Naive thymus-derived CD8-positive, alpha-beta T cell (primary cell): ENCODE data around the gene SYT17. TPM values are rescaled to one million over a fixed set of nuclear protein-coding genes. Genes with fewer than 3 reads are reported as not detected.
A peak's percentile ranks its signal among the peaks of the same experiment; 100 is the strongest.

Source experiments
- ATAC-seq, 2 donors: fragments of 150-1000 bp; cut with Tn5 transposase in 1 of 2; sonication (Bioruptor Pico), chemical (Tn5 transposase) in 1 of 2; 1 replicate in 1 of 2; 2 replicates in 1 of 2; pipeline ENCODE4 v1.10.0; 2021; ENCODE audit warnings: mild to moderate bottlenecking in 2 of 2, moderate library complexity in 2 of 2
- POLR2A ChIA-PET: fragments of 350-600 bp; sonication (Branson Sonifier 250); formaldehyde crosslinking; loops from one replicate; lab custom pipeline; 2021; ENCODE audit warnings: antibody characterized with exemption; lab: Charles Lee
- DNase-seq, 10 donors: peaks; one replicate each; pipeline versions ENCODE4 v3.0.0 to v3.0.0-alpha.2; 2020 to 2022
- H3K27ac Mint-ChIP-seq, 10 donors: one replicate each; pipeline ENCODE4 v1.8.0; 2020 to 2022; ENCODE audit warnings: mild to moderate bottlenecking in 10 of 10, mixed read lengths in 10 of 10, moderate library complexity in 4 of 10, inconsistent platforms in 1 of 10
- H3K27me3 Mint-ChIP-seq, 5 donors: one replicate each; pipeline ENCODE4 v1.8.0; 2021 to 2022; ENCODE audit warnings: mixed read lengths in 5 of 5
- H3K36me3 Mint-ChIP-seq, 3 donors: one replicate each; pipeline ENCODE4 v1.8.0; 2020 to 2022; ENCODE audit warnings: mixed read lengths in 3 of 3, mild to moderate bottlenecking in 2 of 3, inconsistent platforms in 1 of 3
- H3K4me1 Mint-ChIP-seq, 4 donors: one replicate each; pipeline ENCODE4 v1.8.0; 2021 to 2022; ENCODE audit warnings: mixed read lengths in 4 of 4
- H3K4me3 Mint-ChIP-seq, 10 donors: one replicate each; pipeline ENCODE4 v1.8.0; 2020 to 2022; ENCODE audit warnings: mild to moderate bottlenecking in 10 of 10, mixed read lengths in 10 of 10, moderate library complexity in 6 of 10, inconsistent platforms in 1 of 10
- H3K9me3 Mint-ChIP-seq, 9 donors: one replicate each; pipeline ENCODE4 v1.8.0; 2020 to 2022; ENCODE audit warnings: mixed read lengths in 9 of 9, mild to moderate bottlenecking in 3 of 9, inconsistent platforms in 1 of 9, moderate library complexity in 1 of 9
- polyA plus RNA-seq, 3 donors: library from polyadenylated mRNA; unstranded; fragments of 300-500 nt; fragmentation: Illumina TruSeq; gene quantifications; one replicate each; pipeline ENCODE4 v1.2.3, GENCODE V29; 2021
- total RNA-seq, 8 experiments: library from RNA in 2 of 8; stranded (reverse) in 2 of 8; gene quantifications; one replicate each; pipeline ENCODE4 v1.2.3 and lab custom pipeline; 2021 to 2026

Gene SYT17
- total and polyA plus RNA-seq, 5 experiments from 2014 or later: 0.52 to 0.62 TPM; not detected in 3

GRCh38 chr16:19132255-19132654, 35.8 kb upstream of the SYT17 start:
- POLR2A ChIA-PET: no interaction called here
- Mint-ChIP-seq H3K36me3 (no peaks in the 10 kb centered on the region), H3K27me3 (peaks cover 0 to 4% (median 0%) of the 10 kb centered on the region in 5 donors), H3K27ac (no peak overlapping the region), H3K9me3 (no peaks in the 10 kb centered on the region), H3K4me3 (no peak overlapping the region), H3K4me1 (peaks cover 7 to 19% (median 11%) of the 10 kb centered on the region in 4 donors)
- DNase-seq (no peak), ATAC-seq (no peak)

GRCh38 chr16:19132898-19133297, 35.1 kb upstream of the SYT17 start:
- Mint-ChIP-seq H3K27ac (no peak overlapping the region), H3K27me3 (peaks cover 0 to 4% (median 0%) of the 10 kb centered on the region in 5 donors), H3K4me1 (peaks cover 7 to 19% (median 11%) of the 10 kb centered on the region in 4 donors), H3K36me3 (no peaks in the 10 kb centered on the region), H3K4me3 (no peak overlapping the region), H3K9me3 (no peaks in the 10 kb centered on the region)
- DNase-seq (no peak), ATAC-seq (no peak)
- POLR2A ChIA-PET: no interaction called here

GRCh38 chr16:19133600-19133999, 34.4 kb upstream of the SYT17 start:
- ATAC-seq (no peak), DNase-seq (no peak)
- Mint-ChIP-seq H3K4me3 (no peak overlapping the region), H3K4me1 (peaks cover 7 to 19% (median 11%) of the 10 kb centered on the region in 4 donors), H3K27me3 (peaks cover 0 to 4% (median 0%) of the 10 kb centered on the region in 5 donors), H3K9me3 (no peaks in the 10 kb centered on the region), H3K36me3 (no peaks in the 10 kb centered on the region), H3K27ac (no peak overlapping the region)
- POLR2A ChIA-PET: no interaction called here

- Mint-ChIP-seq H3K9me3 (no peaks in the 10 kb centered on the region), H3K4me1 (peaks cover 7 to 13% (median 10%) of the 10 kb centered on the region in 4 donors), H3K4me3 (no peak overlapping the region), H3K36me3 (no peaks in the 10 kb centered on the region), H3K27me3 (peaks cover 0 to 4% (median 2%) of the 10 kb centered on the region in 5 donors), H3K27ac (no peak overlapping the region)
- DNase-seq (no peak), ATAC-seq (no peak)
- POLR2A ChIA-PET: no interaction called here
Measured at GRCh38 chr16:19135201-19135842, 32.7 kb upstream of the SYT17 start.

- peaks cover 4 to 6% (median 5%) of the 10 kb centered on the region in 4 donors for H3K4me1 Mint-ChIP-seq
- H3K9me3 Mint-ChIP-seq: no peaks in the 10 kb centered on the region
- peaks cover 0 to 9% (median 8%) of the 10 kb centered on the region in 5 donors for H3K27me3 Mint-ChIP-seq
- no peak overlapping the region for H3K27ac Mint-ChIP-seq
- no peak for ATAC-seq
- H3K36me3 Mint-ChIP-seq: no peaks in the 10 kb centered on the region
- H3K4me3 Mint-ChIP-seq: no peak overlapping the region
- no peak for DNase-seq
- POLR2A ChIA-PET: no interaction called here
Measured at GRCh38 chr16:19135896-19136438, 32.1 kb upstream of the SYT17 start.

GRCh38 chr16:19136549-19137196, 31.4 kb upstream of the SYT17 start:
- ATAC-seq (no peak), DNase-seq (no peak)
- POLR2A ChIA-PET: no interaction called here
- no peaks in the 10 kb centered on the region for H3K9me3 Mint-ChIP-seq
- H3K27ac Mint-ChIP-seq: no peak overlapping the region
- H3K27me3 Mint-ChIP-seq: peaks cover under 1 to 14% (median 10%) of the 10 kb centered on the region in 5 donors
- H3K36me3 Mint-ChIP-seq: no peaks in the 10 kb centered on the region
- H3K4me1 Mint-ChIP-seq: no peaks in the 10 kb centered on the region
- no peak overlapping the region for H3K4me3 Mint-ChIP-seq

- DNase-seq (no peak), ATAC-seq (no peak)
- Mint-ChIP-seq H3K4me3 (no peak overlapping the region), H3K9me3 (no peaks in the 10 kb centered on the region), H3K27me3 (peaks cover 2 to 14% (median 10%) of the 10 kb centered on the region in 5 donors), H3K4me1 (no peaks in the 10 kb centered on the region), H3K27ac (no peak overlapping the region), H3K36me3 (no peaks in the 10 kb centered on the region)
- POLR2A ChIA-PET: no interaction called here
Measured at GRCh38 chr16:19137201-19138128, 30.6 kb upstream of the SYT17 start.

- no peak for DNase-seq
- POLR2A ChIA-PET: no interaction called here
- Mint-ChIP-seq H3K4me1 (no peaks in the 10 kb centered on the region), H3K27me3 (peaks cover 4 to 15% (median 13%) of the 10 kb centered on the region in 5 donors), H3K27ac (no peak overlapping the region), H3K4me3 (no peak overlapping the region), H3K9me3 (no peaks in the 10 kb centered on the region), H3K36me3 (no peaks in the 10 kb centered on the region)
- no peak for ATAC-seq
Measured at GRCh38 chr16:19138601-19139000, 29.4 kb upstream of the SYT17 start.

GRCh38 chr16:19139436-19140091, 28.5 kb upstream of the SYT17 start:
- DNase-seq (no peak), ATAC-seq (no peak)
- POLR2A ChIA-PET: no interaction called here
- Mint-ChIP-seq H3K27ac (no peak overlapping the region), H3K4me3 (no peak overlapping the region), H3K36me3 (no peaks in the 10 kb centered on the region), H3K9me3 (no peaks in the 10 kb centered on the region), H3K4me1 (no peaks in the 10 kb centered on the region), H3K27me3 (peaks cover 7 to 19% (median 13%) of the 10 kb centered on the region in 5 donors)

GRCh38 chr16:19140396-19140795, 27.6 kb upstream of the SYT17 start:
- H3K4me1 Mint-ChIP-seq: no peaks in the 10 kb centered on the region
- no peaks in the 10 kb centered on the region for H3K9me3 Mint-ChIP-seq
- POLR2A ChIA-PET: no interaction called here
- H3K27me3 Mint-ChIP-seq: peaks cover 7 to 25% (median 13%) of the 10 kb centered on the region in 5 donors
- H3K36me3 Mint-ChIP-seq: no peaks in the 10 kb centered on the region
- no peak overlapping the region for H3K4me3 Mint-ChIP-seq
- DNase-seq (no peak), ATAC-seq (no peak)
- H3K27ac Mint-ChIP-seq: no peak overlapping the region

GRCh38 chr16:19142939-19143598, 25.0 kb upstream of the SYT17 start:
- Mint-ChIP-seq H3K4me3 (no peak overlapping the region), H3K9me3 (peaks cover 0 to 10% (median 5%) of the 10 kb centered on the region in 9 donors), H3K36me3 (no peaks in the 10 kb centered on the region), H3K27ac (peak overlapping the region in 1 of 10 donors; percentile 31), H3K27me3 (peaks cover 10 to 25% (median 13%) of the 10 kb centered on the region in 5 donors), H3K4me1 (no peaks in the 10 kb centered on the region)
- DNase-seq: no peak
- ATAC-seq: no peak
- POLR2A ChIA-PET: no interaction called here

GRCh38 chr16:19143599-19143956, 24.5 kb upstream of the SYT17 start:
- ATAC-seq: no peak
- Mint-ChIP-seq H3K36me3 (no peaks in the 10 kb centered on the region), H3K9me3 (peaks cover 0 to 14% (median 10%) of the 10 kb centered on the region in 9 donors), H3K4me1 (no peaks in the 10 kb centered on the region), H3K27me3 (peaks cover 10 to 30% (median 14%) of the 10 kb centered on the region in 5 donors), H3K4me3 (no peak overlapping the region), H3K27ac (no peak overlapping the region)
- POLR2A ChIA-PET: no interaction called here
- no peak for DNase-seq
